Measurements from ENCODE around the gene BRD4. TPM values are rescaled to one million over a fixed set of nuclear protein-coding genes. Genes with fewer than 3 reads are reported as not detected.

BRD4 gene
- polyA plus RNA-seq, 1 donor (not counting 4 experiments of a cell fraction or from before 2014, with no cell fraction given) = 5.5 TPM

DNA sequence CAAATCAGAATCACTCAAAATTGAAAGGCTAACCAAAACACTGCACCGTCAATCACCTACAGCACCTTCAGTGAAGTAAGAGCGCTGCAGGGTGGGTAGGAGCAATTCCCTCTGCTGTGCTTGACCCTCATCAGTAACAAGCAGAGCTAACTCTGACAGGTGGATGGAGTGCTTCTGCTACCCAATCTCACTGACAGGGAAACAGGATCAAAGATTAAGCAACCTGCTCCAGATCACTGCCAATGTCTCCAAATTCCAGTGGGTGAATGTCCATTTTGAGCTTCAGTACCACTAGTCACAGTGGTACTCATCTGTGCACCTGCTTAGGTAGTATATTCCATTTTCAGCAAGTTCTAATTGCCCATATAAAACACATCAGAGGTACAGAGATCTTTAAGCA is 25.2 kb downstream of the BRD4 start:
- Histone ChIP-seq H3K9me3 (ENCODE audit: control insufficient read depth, low read depth, low read length) (no peaks in the 10 kb centered on the region), H3K9ac (ENCODE audit: control insufficient read depth, extremely low read depth, insufficient read depth, low read length) (no peak overlapping the region), H3K4me3 (ENCODE audit: control insufficient read depth in 2 of 3, extremely low read depth in 1 of 3, insufficient read depth in 2 of 3, low read depth in 1 of 3, low read length in 3 of 3) (no peak overlapping the region), H3K9me1 (ENCODE audit: control insufficient read depth, extremely low read depth, insufficient read depth, low read length) (peaks cover 10% of the 10 kb centered on the region), H3K4me2 (ENCODE audit: control insufficient read depth, extremely low read depth, insufficient read depth, low read depth, low read length) (no peak overlapping the region), H2AFZ (ENCODE audit: control insufficient read depth, low read length) (no peak overlapping the region), H3K27me3 (ENCODE audit: control insufficient read depth, extremely low read depth, insufficient read depth, low read length) (no peaks in the 10 kb centered on the region), H4K20me1 (ENCODE audit: control insufficient read depth, extremely low read depth, insufficient read depth, low read length) (peaks cover 61% of the 10 kb centered on the region), H3K79me2 (ENCODE audit: control insufficient read depth, insufficient read depth, low read length) (peaks cover 94% of the 10 kb centered on the region), H3K4me1 (ENCODE audit: control insufficient read depth, extremely low read depth, insufficient read depth, low read length) (peaks cover 31% of the 10 kb centered on the region), H3K36me3 (ENCODE audit: control insufficient read depth in 2 of 2, extremely low read depth in 1 of 2, insufficient read depth in 2 of 2, low read length in 2 of 2) (peaks cover 1 to 6% of the 10 kb centered on the region in 2 experiments), H3K27ac (ENCODE audit: control insufficient read depth, insufficient read depth, low read length) (no peak overlapping the region)
- FAIRE-seq (no peak), DNase-seq (ENCODE audit: low read depth, low spot score) (no peak)
- dilution Hi-C loops (cut with MboI; ENCODE audit: extremely low pct_ligation_motif_present, low sequenced_read_pairs) = no loop called here
- TF ChIP-seq EZH2 (IDR thresholded peaks at IDR 0.05; ENCODE audit: low read length) (no peak), CTCF (optimal IDR thresholded peaks at IDR 0.05 in 1 of 3, IDR thresholded peaks at IDR 0.05 in 1 of 3, conservative IDR thresholded peaks at IDR 0.05 in 1 of 3; ENCODE audit: extremely low read depth in 1 of 3, insufficient read depth in 2 of 3, low read length in 3 of 3) (no peak)

- no peak overlapping the region for H3K4me2 ChIP-seq (ENCODE audit: control insufficient read depth, extremely low read depth, insufficient read depth, low read depth, low read length)
- dilution Hi-C loops (cut with MboI; ENCODE audit: extremely low pct_ligation_motif_present, low sequenced_read_pairs) = no loop called here
- no peak for TF ChIP-seq CTCF (optimal IDR thresholded peaks at IDR 0.05 in 1 of 3, IDR thresholded peaks at IDR 0.05 in 1 of 3, conservative IDR thresholded peaks at IDR 0.05 in 1 of 3; ENCODE audit: extremely low read depth in 1 of 3, insufficient read depth in 2 of 3, low read length in 3 of 3)
- no peak for FAIRE-seq
- peaks cover 8% of the 10 kb centered on the region for H3K9me1 ChIP-seq (ENCODE audit: control insufficient read depth, extremely low read depth, insufficient read depth, low read length)
- H3K27me3 ChIP-seq (ENCODE audit: control insufficient read depth, extremely low read depth, insufficient read depth, low read length) = no peaks in the 10 kb centered on the region
- H4K20me1 ChIP-seq (ENCODE audit: control insufficient read depth, extremely low read depth, insufficient read depth, low read length) = peaks cover 50% of the 10 kb centered on the region
- H3K4me1 ChIP-seq (ENCODE audit: control insufficient read depth, extremely low read depth, insufficient read depth, low read length) = peaks cover 27% of the 10 kb centered on the region
- peaks cover 1 to 6% of the 10 kb centered on the region in 2 experiments for H3K36me3 ChIP-seq (ENCODE audit: control insufficient read depth in 2 of 2, extremely low read depth in 1 of 2, insufficient read depth in 2 of 2, low read length in 2 of 2)
- DNase-seq (ENCODE audit: low read depth, low spot score) = no peak
- H3K9me3 ChIP-seq (ENCODE audit: control insufficient read depth, low read depth, low read length) = no peaks in the 10 kb centered on the region
- peaks cover 95% of the 10 kb centered on the region for H3K79me2 ChIP-seq (ENCODE audit: control insufficient read depth, insufficient read depth, low read length)
- H2AFZ ChIP-seq (ENCODE audit: control insufficient read depth, low read length) = no peak overlapping the region
- H3K4me3 ChIP-seq (ENCODE audit: control insufficient read depth in 2 of 3, extremely low read depth in 1 of 3, insufficient read depth in 2 of 3, low read depth in 1 of 3, low read length in 3 of 3) = no peak overlapping the region
- H3K27ac ChIP-seq (ENCODE audit: control insufficient read depth, insufficient read depth, low read length) = no peak overlapping the region
- no peak overlapping the region for H3K9ac ChIP-seq (ENCODE audit: control insufficient read depth, extremely low read depth, insufficient read depth, low read length)
Measured at GRCh38 chr19:15305582-15306334, 26.6 kb downstream of the BRD4 start.
